KMS-11 (cell line): ENCODE results near the gene THOC5.

ENCODE experiments used
- H2AFZ ChIP-seq: fragments of 200-600 bp; sonication (generic); 2 replicates; pipeline ENCODE4 v1.6.1; 2016; ENCODE audit warnings: antibody characterized with exemption, mixed run types, low read depth
- H3K27ac ChIP-seq: fragments of 200-600 bp; sonication (generic); 2 replicates; pipeline ENCODE4 v1.6.1; 2016; ENCODE audit warnings: mild to moderate bottlenecking, mixed run types
- H3K27me3 ChIP-seq: fragments of 200-600 bp; sonication (generic); 2 replicates; pipeline ENCODE4 v1.6.1; 2017; ENCODE audit warnings: mild to moderate bottlenecking, low read depth, mixed run types, moderate library complexity; ENCODE audit not compliant: insufficient read depth
- H3K36me3 ChIP-seq: fragments of 200-600 bp; sonication (generic); 2 replicates; pipeline ENCODE4 v1.6.1; 2017; ENCODE audit warnings: mild to moderate bottlenecking, mixed run types; ENCODE audit not compliant: insufficient read depth
- H3K4me1 ChIP-seq: fragments of 200-600 bp; sonication (generic); 2 replicates; pipeline ENCODE4 v1.6.1; 2016; ENCODE audit warnings: mild to moderate bottlenecking, low read depth, mixed run types; ENCODE audit not compliant: poor library complexity, severe bottlenecking
- H3K4me2 ChIP-seq: fragments of 200-600 bp; sonication (generic); 2 replicates; pipeline ENCODE4 v1.7.0; 2016; ENCODE audit warnings: mild to moderate bottlenecking, mixed run types
- H3K4me3 ChIP-seq: fragments of 200-600 bp; sonication (generic); IDR thresholded peaks from 2 replicates; pipeline ENCODE4 v1.6.1; 2017; ENCODE audit warnings: low read depth, low read length, mixed read lengths; ENCODE audit not compliant: insufficient read depth
- H3K79me2 ChIP-seq: fragments of 200-600 bp; sonication (generic); 2 replicates; pipeline ENCODE4 v1.6.1; 2016; ENCODE audit warnings: low read depth, mixed run types; ENCODE audit not compliant: insufficient read depth
- H3K9ac ChIP-seq: fragments of 200-600 bp; sonication (generic); 2 replicates; pipeline ENCODE4 v1.6.1; 2016; ENCODE audit warnings: mild to moderate bottlenecking, mixed run types
- H4K20me1 ChIP-seq: fragments of 200-600 bp; sonication (generic); 2 replicates; pipeline ENCODE4 v1.6.1; 2016; ENCODE audit warnings: mild to moderate bottlenecking, mixed run types; ENCODE audit not compliant: insufficient read depth
- TF ChIP-seq, protein P1 (sequence below): fragments of 200-600 bp; sonication (generic); conservative IDR thresholded peaks from 2 replicates; pipeline ENCODE4 v1.6.1; 2017; ENCODE audit warnings: low read depth, mild to moderate bottlenecking, antibody characterized with exemption, low read length, moderate library complexity, mixed read lengths

Gene THOC5

DNA sequence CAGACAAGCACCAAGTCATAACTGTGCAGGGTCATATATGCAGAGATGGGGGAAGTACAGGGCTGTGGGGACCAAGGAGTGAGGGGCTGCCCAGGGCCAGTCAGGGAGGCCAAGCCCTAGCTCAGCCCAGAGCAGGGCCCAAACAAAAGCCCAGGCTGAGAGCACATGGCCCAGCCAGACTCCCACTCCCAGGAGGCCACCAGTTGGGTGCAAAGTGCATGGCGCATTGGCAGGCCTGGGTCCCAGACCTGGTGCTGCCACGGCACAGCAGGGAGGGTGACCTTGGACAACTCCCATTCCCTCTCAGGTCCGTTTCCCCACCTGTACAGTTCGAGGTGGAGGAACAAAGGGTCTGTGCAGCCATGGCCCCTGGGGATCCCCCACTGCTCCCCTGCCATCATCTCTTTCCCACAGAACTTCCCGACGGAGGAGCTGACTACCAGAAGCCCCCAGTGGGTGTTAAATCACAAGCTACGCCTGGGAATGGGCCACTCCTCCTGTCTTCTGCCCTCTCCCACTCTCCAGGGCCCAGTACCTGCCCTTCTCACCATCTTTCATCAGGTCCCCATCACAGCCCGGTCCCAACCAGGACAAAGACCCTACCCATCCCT, 26.7 kb upstream of the THOC5 start:
- Histone ChIP-seq H3K27ac (peak overlapping the region; percentile 43; the same call in 1 of the 2 replicates), H3K4me2 (peak overlapping the region; percentile 98), H3K79me2 (0 out of 2 replicates have a peak, but pooled peaks cover 8% of the 10 kb centered on the region), H3K36me3 (no peaks in the 10 kb centered on the region), H3K9ac (peak overlapping the region; percentile 71; the same call in 1 of the 2 replicates), H4K20me1 (no peaks in the 10 kb centered on the region), H3K27me3 (no peaks in the 10 kb centered on the region), H3K4me1 (peaks cover 10% of the 10 kb centered on the region), H2AFZ (peak overlapping the region; percentile 81), H3K4me3 (no peak overlapping the region)
- TF ChIP-seq, protein P1, sequence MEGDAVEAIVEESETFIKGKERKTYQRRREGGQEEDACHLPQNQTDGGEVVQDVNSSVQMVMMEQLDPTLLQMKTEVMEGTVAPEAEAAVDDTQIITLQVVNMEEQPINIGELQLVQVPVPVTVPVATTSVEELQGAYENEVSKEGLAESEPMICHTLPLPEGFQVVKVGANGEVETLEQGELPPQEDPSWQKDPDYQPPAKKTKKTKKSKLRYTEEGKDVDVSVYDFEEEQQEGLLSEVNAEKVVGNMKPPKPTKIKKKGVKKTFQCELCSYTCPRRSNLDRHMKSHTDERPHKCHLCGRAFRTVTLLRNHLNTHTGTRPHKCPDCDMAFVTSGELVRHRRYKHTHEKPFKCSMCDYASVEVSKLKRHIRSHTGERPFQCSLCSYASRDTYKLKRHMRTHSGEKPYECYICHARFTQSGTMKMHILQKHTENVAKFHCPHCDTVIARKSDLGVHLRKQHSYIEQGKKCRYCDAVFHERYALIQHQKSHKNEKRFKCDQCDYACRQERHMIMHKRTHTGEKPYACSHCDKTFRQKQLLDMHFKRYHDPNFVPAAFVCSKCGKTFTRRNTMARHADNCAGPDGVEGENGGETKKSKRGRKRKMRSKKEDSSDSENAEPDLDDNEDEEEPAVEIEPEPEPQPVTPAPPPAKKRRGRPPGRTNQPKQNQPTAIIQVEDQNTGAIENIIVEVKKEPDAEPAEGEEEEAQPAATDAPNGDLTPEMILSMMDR, result no peak

DNA sequence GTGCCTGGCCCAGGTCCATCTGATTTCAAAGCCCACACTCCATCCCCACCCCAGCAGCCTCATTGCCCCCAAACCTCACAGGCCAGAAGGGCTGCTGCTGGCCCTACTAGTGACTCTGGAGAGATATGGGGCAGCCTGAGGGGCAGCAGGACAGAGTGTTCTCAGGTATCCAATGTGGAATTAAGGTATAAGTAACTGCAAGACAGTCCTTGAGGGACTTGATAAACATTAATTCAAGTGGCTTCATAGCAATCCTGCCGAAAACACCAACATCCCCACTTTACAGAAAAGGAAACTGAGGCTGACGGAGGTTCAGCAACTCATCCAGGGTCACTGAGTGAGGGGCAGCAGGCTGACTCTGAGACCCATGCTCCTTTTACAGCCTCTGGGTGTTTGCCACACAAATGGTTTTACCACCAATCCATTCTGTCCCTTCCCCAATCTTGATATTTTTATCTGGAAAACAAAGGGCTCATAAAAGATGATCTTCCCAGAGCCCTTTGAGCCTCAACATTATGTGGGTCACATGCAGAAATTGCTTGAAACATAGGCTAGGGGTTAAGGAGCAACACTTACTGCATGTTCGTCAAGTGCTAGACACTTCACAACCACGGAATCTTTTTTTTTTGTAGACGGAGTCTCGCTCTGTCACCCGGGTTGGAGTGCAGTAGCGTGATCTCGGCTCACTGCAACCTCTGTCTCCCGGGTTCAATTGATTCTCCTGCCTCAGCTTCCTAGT, 25.1 kb upstream of the THOC5 start:
- Histone ChIP-seq H4K20me1 (no peaks in the 10 kb centered on the region), H3K79me2 (0 out of 2 replicates have a peak, but pooled peaks cover 8% of the 10 kb centered on the region), H3K4me1 (peaks cover 10% of the 10 kb centered on the region), H3K27ac (no peak overlapping the region), H3K4me2 (no peak overlapping the region), H3K36me3 (no peaks in the 10 kb centered on the region), H2AFZ (no peak overlapping the region), H3K4me3 (no peak overlapping the region), H3K9ac (no peak overlapping the region), H3K27me3 (no peaks in the 10 kb centered on the region)
- TF ChIP-seq, protein P1, result no peak

DNA sequence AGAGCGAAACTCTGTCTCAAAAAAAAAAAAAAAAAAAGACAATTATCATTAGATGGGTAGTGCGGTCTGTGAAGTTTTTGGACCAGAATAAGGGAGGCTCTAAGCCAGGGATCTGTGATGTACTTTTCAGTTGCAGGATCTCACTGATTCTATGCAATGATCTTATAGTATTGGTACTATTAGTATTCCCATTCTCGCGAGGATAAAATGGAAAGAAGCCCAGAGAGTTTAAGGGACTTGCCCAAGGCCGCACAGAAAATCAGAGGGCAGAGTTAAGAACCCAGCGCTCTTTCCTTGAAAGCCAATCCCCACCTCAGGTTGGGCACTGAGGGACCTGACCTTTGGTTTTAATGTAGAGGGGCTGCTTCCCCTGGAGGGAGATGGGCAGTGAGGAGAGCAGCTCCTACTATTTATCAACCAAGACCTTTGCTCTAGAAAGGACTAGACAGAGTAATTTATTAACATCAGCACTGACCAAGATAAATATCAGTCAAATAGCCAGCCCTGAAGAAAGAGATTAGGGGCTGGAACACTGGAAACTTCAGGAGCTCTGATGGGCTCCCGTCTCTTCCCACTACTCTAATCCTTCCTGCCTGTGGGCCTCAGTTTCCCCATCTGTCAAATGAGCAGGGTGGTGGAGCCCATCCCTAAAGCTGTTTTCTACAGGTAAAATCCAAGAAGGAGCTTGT, 21.3 kb upstream of the THOC5 start:
- H3K27me3 ChIP-seq, result no peaks in the 10 kb centered on the region
- H3K4me1 ChIP-seq, result peaks cover 3% of the 10 kb centered on the region
- H2AFZ ChIP-seq, result no peak overlapping the region
- H3K27ac ChIP-seq, result no peak overlapping the region
- H3K36me3 ChIP-seq, result no peaks in the 10 kb centered on the region
- TF ChIP-seq, protein P1, result no peak
- no peaks in the 10 kb centered on the region for H4K20me1 ChIP-seq
- no peak overlapping the region for H3K9ac ChIP-seq
- no peak overlapping the region for H3K4me2 ChIP-seq
- H3K79me2 ChIP-seq, result 0 out of 2 replicates have a peak, but pooled peaks cover 2% of the 10 kb centered on the region
- no peak overlapping the region for H3K4me3 ChIP-seq

DNA sequence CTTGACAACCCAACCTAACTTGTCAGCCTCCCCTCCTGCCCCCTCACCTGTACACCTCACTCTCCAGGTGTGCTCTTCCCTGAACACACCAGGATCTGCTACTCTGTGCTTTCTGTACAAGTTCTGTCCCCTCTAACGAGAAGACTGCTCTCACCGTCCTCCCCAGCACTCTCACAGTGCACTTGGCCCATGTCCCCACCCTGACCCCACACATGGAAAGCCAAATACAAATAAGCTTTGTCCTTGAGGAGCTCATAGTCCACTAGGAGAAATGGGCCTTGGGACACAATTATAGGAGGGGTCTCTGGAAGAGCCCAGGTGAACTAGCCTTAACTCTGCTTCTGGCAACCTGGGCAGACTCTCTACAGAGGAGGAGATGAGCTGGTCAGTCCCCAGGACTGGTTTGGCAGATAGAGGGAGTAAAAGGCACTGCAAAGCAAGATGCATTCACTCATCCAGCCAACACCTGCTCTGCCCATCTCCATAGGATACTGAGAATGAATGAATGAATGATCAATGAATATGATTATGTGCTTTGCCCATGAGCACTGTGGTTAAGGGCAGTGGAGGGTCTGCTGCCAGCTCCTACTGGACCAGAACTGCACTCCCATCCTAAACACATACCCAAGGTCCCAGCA, 17.5 kb upstream of the THOC5 start:
- no peak overlapping the region for H2AFZ ChIP-seq
- no peak overlapping the region for H3K4me3 ChIP-seq
- no peaks in the 10 kb centered on the region for H3K27me3 ChIP-seq
- H3K9ac ChIP-seq, result no peak overlapping the region
- no peak overlapping the region for H3K4me2 ChIP-seq
- TF ChIP-seq, protein P1, result no peak
- no peaks in the 10 kb centered on the region for H3K36me3 ChIP-seq
- H4K20me1 ChIP-seq, result no peaks in the 10 kb centered on the region
- H3K79me2 ChIP-seq, result no peaks in the 10 kb centered on the region
- no peak overlapping the region for H3K27ac ChIP-seq
- no peaks in the 10 kb centered on the region for H3K4me1 ChIP-seq
